PC-3 (cell line): ENCODE results near the gene FLT1. TPM values are rescaled to one million over a fixed set of nuclear protein-coding genes. Genes with fewer than 3 reads are reported as not detected.
A peak's percentile ranks its signal among the peaks of the same experiment; 100 is the strongest.

ENCODE experiments used
- ATAC-seq: fragments of 200-7000 bp; cut with Tn5 transposase; 2 replicates; pipeline ENCODE4 v1.9.1; 2020; ENCODE audit warnings: mild to moderate bottlenecking, moderate library complexity
- BruUV-seq: library from RNA; stranded (reverse); fragments of 400-500 nt; replicated peaks from 2 replicates; lab custom pipeline; 2021; lab: Mats Ljungman, UMichigan
- CTCF ChIA-PET: fragments of 300-600 bp; sonication (Branson Sonifier 250); formaldehyde crosslinking; loops from one replicate; lab custom pipeline; 2022; ENCODE audit warnings: antibody characterized with exemption; lab: Charles Lee
- POLR2A ChIA-PET: fragments of 300-600 bp; sonication (Branson Sonifier 250); formaldehyde crosslinking; loops from one replicate; lab custom pipeline; 2022; ENCODE audit warnings: antibody characterized with exemption; ENCODE audit not compliant: unreplicated experiment; lab: Charles Lee
- DNase-seq: peaks from one replicate; pipeline ENCODE4 v3.0.0-alpha.2; 2015
- H2AFZ ChIP-seq: fragments of 300-600 bp; sonication (generic); 2 replicates; pipeline ENCODE4 v1.6.0; 2016; ENCODE audit warnings: antibody characterized with exemption, low read length
- H3F3A ChIP-seq: fragments of 300-600 bp; sonication (generic); one replicate; pipeline ENCODE4 v1.6.0; 2017; ENCODE audit warnings: antibody characterized with exemption, low read length, control low read depth, mild to moderate bottlenecking; ENCODE audit not compliant: unreplicated experiment
- H3K27ac ChIP-seq: fragments of 300-600 bp; sonication (generic); 2 replicates; pipeline ENCODE4 v1.5.1; 2016; ENCODE audit warnings: mild to moderate bottlenecking, low read length
- H3K27me3 ChIP-seq: fragments of 300-600 bp; sonication (generic); 2 replicates; pipeline ENCODE4 v1.6.1; 2016; ENCODE audit warnings: low read length, mixed read lengths
- H3K36me3 ChIP-seq: fragments of 300-600 bp; sonication (generic); 2 replicates; pipeline ENCODE4 v1.6.1; 2016; ENCODE audit warnings: low read depth, mixed run types, low read length, mixed read lengths
- H3K4me1 ChIP-seq: fragments of 300-600 bp; sonication (generic); 2 replicates; pipeline ENCODE4 v1.5.1; 2016; ENCODE audit warnings: low read length; ENCODE audit not compliant: insufficient read depth
- H3K4me2 ChIP-seq: fragments of 300-600 bp; sonication (generic); 2 replicates; pipeline ENCODE4 v1.6.0; 2016; ENCODE audit warnings: low read length
- H3K4me3 ChIP-seq: fragments of 300-600 bp; sonication (generic); 2 replicates; pipeline ENCODE4 v1.5.1; 2016; ENCODE audit warnings: mild to moderate bottlenecking, low read length, mixed read lengths
- H3K79me2 ChIP-seq: fragments of 300-600 bp; sonication (generic); 2 replicates; pipeline ENCODE4 v1.6.1; 2017; ENCODE audit warnings: low read length, mixed read lengths
- H3K9ac ChIP-seq: fragments of 300-600 bp; sonication (generic); 2 replicates; pipeline ENCODE4 v1.6.0; 2016; ENCODE audit warnings: mild to moderate bottlenecking, low read length
- H3K9me2 ChIP-seq: fragments of 300-600 bp; sonication (generic); replicated peaks from 2 replicates; pipeline ENCODE4 v1.6.1; 2016; ENCODE audit warnings: mixed run types, low read length, mixed read lengths
- H3K9me3 ChIP-seq: fragments of 300-600 bp; sonication (generic); 2 replicates; pipeline ENCODE4 v1.6.1; 2016; ENCODE audit warnings: low read length, mixed read lengths
- H4K20me1 ChIP-seq: fragments of 300-600 bp; sonication (generic); 2 replicates; pipeline ENCODE4 v1.6.1; 2016; ENCODE audit warnings: low read length, mixed read lengths
- CTCF ChIP-seq: fragments of 300-600 bp; sonication (generic); conservative IDR thresholded peaks from 2 replicates; pipeline ENCODE4 v1.5.1; 2017; ENCODE audit warnings: antibody characterized with exemption, low read depth, mild to moderate bottlenecking, low read length
- EZH2 ChIP-seq: fragments of 300-600 bp; sonication (generic); IDR thresholded peaks from one replicate; pipeline ENCODE4 v1.6.1; 2017; ENCODE audit warnings: antibody characterized with exemption, mild to moderate bottlenecking, low read length; ENCODE audit not compliant: unreplicated experiment
- EZH2phosphoT487 ChIP-seq: fragments of 300-600 bp; sonication (generic); IDR thresholded peaks from 2 replicates; pipeline ENCODE4 v1.6.1; 2018; ENCODE audit warnings: mild to moderate bottlenecking, antibody characterized with exemption, low read length, borderline replicate concordance
- intact Hi-C: fragments of 100-400 bp; cut with micrococcal nuclease; formaldehyde crosslinking; loops from 2 replicates; pipeline ENCODE4 v1.9.0; 2023
- total RNA-seq: library from RNA; depleted of rRNA; stranded (reverse); fragments of >200 nt; gene quantifications from 2 replicates; pipeline ENCODE4 v1.2.3, GENCODE V29; 2014

The FLT1 gene
- total RNA-seq, 1 experiment from 2014 or later, result 1.2 TPM

- Histone ChIP-seq H3K9me2 (no peaks in the 10 kb centered on the region), H3K79me2 (no peaks in the 10 kb centered on the region), H3K36me3 (no peaks in the 10 kb centered on the region), H3K9me3 (no peaks in the 10 kb centered on the region), H3K9ac (no peak overlapping the region), H3K4me2 (no peak overlapping the region), H3F3A (no peaks in the 10 kb centered on the region), H4K20me1 (no peaks in the 10 kb centered on the region), H3K4me1 (peaks cover 4% of the 10 kb centered on the region; the same call in 1 of the 2 replicates), H3K27ac (no peak overlapping the region), H3K27me3 (peaks cover 39% of the 10 kb centered on the region), H2AFZ (no peak overlapping the region), H3K4me3 (no peak overlapping the region)
- DNase-seq (no peak), ATAC-seq (no peak)
- TF ChIP-seq EZH2 (no peak), EZH2phosphoT487 (no peak), CTCF (no peak)
- intact Hi-C loops, result no loop called here
- ChIA-PET POLR2A (no interaction called here), CTCF (no interaction called here)
- no TSS peak for BruUV-seq
Measured at GRCh38 chr13:28406733-28407266, 88.1 kb downstream of the FLT1 start.

DNA sequence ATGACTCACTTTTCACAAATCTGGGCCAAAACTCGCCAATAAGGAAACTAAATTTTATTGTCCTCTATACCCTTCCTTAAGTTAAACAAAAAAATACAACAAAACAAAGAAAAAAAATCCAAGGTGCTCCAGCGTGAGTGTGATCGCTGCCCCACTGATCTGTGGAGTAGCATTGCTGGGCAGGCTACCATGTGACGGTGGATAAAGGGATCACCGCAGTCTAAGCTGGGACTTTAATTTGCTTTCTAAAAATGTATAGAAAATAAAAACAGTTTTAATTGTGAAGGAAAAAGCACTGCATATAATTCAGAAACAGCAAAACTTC lies 92.9 kb downstream of the FLT1 start:
- Histone ChIP-seq H4K20me1 (no peaks in the 10 kb centered on the region), H3F3A (no peaks in the 10 kb centered on the region), H3K4me2 (peak overlapping the region; percentile 46), H3K27me3 (peaks cover 45% of the 10 kb centered on the region), H3K27ac (no peak overlapping the region), H3K9me2 (no peaks in the 10 kb centered on the region), H3K9me3 (no peaks in the 10 kb centered on the region), H3K4me3 (no peak overlapping the region), H3K36me3 (no peaks in the 10 kb centered on the region), H3K9ac (no peak overlapping the region), H2AFZ (no peak overlapping the region; the same call in 1 of the 2 replicates), H3K79me2 (no peaks in the 10 kb centered on the region), H3K4me1 (peaks cover 9% of the 10 kb centered on the region; the same call in 1 of the 2 replicates)
- ATAC-seq (no peak), DNase-seq (no peak)
- CTCF ChIA-PET, result no interaction called here
- no peak for TF ChIP-seq CTCF
- no peak for TF ChIP-seq EZH2
- TF ChIP-seq EZH2phosphoT487, result no peak
- intact Hi-C loops, result no loop called here
- BruUV-seq, result no TSS peak
- POLR2A ChIA-PET, result no interaction called here

GRCh38 chr13:28401303-28402056 lies 93.4 kb downstream of the FLT1 start:
- no peaks in the 10 kb centered on the region for H3K79me2 ChIP-seq
- no peaks in the 10 kb centered on the region for H4K20me1 ChIP-seq
- H3K4me1 ChIP-seq, result peaks cover 9% of the 10 kb centered on the region; the same call in 1 of the 2 replicates
- BruUV-seq, result no TSS peak
- H3F3A ChIP-seq, result no peaks in the 10 kb centered on the region
- H3K9me3 ChIP-seq, result no peaks in the 10 kb centered on the region
- no peak overlapping the region for H3K9ac ChIP-seq
- H2AFZ ChIP-seq, result no peak overlapping the region; the same call in 1 of the 2 replicates
- POLR2A ChIA-PET, result no interaction called here
- H3K4me2 ChIP-seq, result peak overlapping the region; percentile 46
- TF ChIP-seq EZH2 (no peak), EZH2phosphoT487 (no peak), CTCF (no peak)
- H3K27ac ChIP-seq, result peak overlapping the region; percentile 27
- H3K27me3 ChIP-seq, result peaks cover 41% of the 10 kb centered on the region
- CTCF ChIA-PET, result no interaction called here
- DNase-seq (peak; percentile 19), ATAC-seq (no peak)
- intact Hi-C loops, result no loop called here
- no peaks in the 10 kb centered on the region for H3K9me2 ChIP-seq
- no peak overlapping the region for H3K4me3 ChIP-seq
- no peaks in the 10 kb centered on the region for H3K36me3 ChIP-seq
